Stimulated activated CD4-positive, alpha-beta T cell treated with anti-CD3 and anti-CD28 coated beads, Interleukin-4, amount 100 ng/mL, for 24 hours (primary cell): ENCODE data around the gene EPM2AIP1.

Experiments
- DNase-seq: peaks from one replicate; pipeline ENCODE4 v3.0.0-alpha.2; 2020

EPM2AIP1 gene

DNA sequence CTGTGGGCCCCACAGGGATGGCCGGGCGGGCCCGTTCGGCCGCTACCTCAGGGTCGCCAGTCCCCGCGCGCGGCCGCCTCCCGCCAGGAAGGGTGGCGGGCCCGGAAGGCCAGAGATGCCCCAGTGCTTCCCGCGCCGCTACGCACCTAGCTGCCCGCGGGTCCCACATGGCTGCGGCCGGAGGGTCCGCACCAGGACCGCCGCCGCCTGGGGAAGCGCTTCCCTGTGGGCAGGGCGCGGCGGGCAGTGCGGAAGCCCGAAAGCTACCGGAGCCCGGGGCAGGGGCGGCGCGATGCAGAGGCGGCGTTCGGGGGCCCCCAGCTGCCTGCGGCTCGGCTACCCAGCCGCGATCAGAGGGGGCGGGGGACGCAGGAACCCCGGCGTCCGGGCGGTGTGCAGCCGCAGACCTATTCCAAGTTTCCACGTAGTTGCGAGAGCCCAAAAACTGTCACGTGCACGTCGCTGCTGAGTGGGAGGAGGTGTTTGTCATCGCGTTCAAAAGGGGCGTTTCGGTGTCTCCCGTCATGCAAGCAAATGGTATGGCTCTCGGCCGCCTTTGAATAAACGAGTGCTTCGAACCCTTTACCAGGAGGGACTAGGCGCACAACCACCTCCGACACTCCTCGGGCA is 48.2 kb downstream of the EPM2AIP1 start, which contains the start of gene TRANK1:
Gene TRANK1, minus strand, starts transcription at position 414 of the 630 bp plus-strand sequence. Its CDS starts 245 bp downstream, at position 169.
- peak; percentile 88 for DNase-seq

DNA sequence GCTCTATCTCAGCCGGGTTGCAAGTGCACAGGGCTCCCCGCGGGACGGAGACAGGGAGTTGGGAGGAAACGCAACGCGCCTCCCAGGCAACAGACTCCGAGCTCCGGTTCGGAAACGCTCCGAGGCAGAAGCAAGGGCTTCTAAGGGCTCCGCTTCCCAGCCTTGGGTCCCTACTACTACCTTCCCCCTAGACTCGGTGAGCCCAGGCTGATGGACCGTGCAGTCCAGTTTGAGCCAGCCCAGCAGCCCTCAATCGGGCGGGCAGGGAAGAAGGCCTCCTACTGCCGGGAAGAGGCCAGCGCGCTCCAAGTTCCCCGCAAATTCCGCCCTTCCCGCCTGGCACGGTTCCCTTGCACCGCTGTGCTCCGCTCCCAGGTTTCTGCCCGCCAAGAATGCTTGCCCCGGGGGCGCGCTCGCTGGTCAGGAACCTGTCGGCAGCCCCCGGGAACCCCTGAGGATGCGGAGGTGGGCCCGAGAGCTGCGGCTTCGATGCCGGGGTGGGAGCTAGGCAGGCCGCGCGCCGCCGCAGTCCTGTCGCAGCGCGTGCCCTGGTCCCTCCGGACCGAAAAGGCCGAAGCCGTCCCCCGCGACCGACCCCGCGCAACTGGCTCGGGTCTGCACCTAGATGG is 48.8 kb downstream of the EPM2AIP1 start:
- DNase-seq, result peak; percentile 32

GRCh38 chr3:36943601-36944000 is 49.3 kb downstream of the EPM2AIP1 start:
- DNase-seq, result no peak

GRCh38 chr3:36942638-36943248 is 50.2 kb downstream of the EPM2AIP1 start:
- DNase-seq, result no peak

GRCh38 chr3:36941658-36942057 is 51.3 kb downstream of the EPM2AIP1 start:
- DNase-seq, result no peak

DNA sequence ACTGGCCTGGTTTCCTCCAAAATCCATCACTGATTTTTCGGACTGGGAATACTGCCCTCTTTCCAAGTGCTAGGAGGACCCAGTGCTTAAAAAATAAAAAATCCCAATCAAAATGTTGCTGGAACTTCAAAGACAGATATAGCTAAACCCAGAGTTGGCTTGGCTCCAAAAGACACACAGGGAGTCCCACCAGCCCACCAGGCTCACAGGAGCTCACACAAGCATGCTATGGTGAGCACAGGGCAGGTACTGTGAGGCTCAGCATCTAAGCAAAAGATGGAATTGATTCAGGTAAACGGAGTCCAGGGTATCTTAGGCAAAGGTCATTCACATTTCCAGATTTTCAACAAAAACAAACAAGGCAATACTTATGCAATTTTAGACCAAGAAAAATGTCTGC is 51.8 kb downstream of the EPM2AIP1 start:
- DNase-seq, result no peak

- DNase-seq, result no peak
These were observed 55.4 kb downstream of the EPM2AIP1 start for GRCh38 chr3:36937492-36937891.
